GM21717 (cell line): Measurements from ENCODE around the gene ADM5.

ENCODE experiments used
- ATAC-seq: cut with Tn5 transposase; IDR thresholded peaks from one replicate; pipeline ENCODE4 v1.9.1; 2021; ENCODE audit warnings: mild to moderate bottlenecking, moderate library complexity; ENCODE audit not compliant: unreplicated experiment

The ADM5 gene

DNA sequence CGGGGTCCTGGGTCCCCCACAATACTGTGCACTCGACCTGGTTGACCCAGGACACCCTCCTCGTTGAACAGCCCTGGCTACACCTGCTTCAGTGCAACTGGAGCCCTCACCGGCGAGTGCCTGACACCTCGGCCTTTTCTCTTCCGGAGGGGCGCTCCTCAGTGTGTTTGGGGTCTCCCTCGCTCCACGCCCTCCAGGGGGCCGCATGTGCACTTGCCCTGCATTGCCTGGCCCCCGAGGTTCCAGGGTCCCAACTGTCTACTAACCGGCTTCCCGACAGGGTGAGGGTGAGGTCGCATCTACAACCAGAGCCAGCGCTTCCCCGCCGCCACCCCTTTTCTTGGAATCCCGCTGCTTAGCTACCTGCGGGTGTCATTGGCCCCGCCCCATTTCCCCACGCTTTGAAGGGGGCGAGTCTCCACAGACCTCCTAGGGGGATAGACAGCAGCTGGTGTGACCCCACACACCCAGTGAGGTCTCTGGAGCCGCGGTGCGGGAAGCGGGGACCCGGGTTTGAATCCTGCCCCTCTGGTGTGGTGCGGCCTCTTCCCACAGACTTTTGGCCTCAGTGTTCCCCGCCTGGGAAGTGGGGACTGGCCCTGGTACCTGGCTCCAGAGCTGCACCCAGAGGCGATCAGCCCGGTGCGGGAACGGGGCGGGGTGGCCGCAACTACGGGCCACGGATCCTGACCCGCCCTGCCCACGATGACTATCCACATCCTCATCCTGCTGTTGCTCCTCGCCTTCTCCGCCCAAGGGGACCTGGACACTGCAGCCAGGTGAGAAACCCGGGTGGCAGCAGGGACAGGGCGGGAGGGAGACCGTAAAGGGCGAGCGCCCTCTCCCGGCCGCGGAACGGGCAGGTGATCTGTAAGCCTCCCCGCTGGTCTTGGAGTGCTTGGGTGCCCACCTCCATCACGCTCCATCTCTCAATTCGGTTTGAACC is at the start of gene ADM5:
ADM5 (plus strand) TSS at position 462 of the 946 bp plus-strand sequence; CDS start at position 706, 244 bp downstream.
- no peak for ATAC-seq

GRCh38 chr19:49640113-49640898 is 49.1 kb upstream of the ADM5 start, which contains the start of gene RRAS:
TSS of gene RRAS (minus strand) at chr19:49640143. CDS start at chr19:49640098, 45 bp downstream.
- ATAC-seq: peak; percentile 56

DNA sequence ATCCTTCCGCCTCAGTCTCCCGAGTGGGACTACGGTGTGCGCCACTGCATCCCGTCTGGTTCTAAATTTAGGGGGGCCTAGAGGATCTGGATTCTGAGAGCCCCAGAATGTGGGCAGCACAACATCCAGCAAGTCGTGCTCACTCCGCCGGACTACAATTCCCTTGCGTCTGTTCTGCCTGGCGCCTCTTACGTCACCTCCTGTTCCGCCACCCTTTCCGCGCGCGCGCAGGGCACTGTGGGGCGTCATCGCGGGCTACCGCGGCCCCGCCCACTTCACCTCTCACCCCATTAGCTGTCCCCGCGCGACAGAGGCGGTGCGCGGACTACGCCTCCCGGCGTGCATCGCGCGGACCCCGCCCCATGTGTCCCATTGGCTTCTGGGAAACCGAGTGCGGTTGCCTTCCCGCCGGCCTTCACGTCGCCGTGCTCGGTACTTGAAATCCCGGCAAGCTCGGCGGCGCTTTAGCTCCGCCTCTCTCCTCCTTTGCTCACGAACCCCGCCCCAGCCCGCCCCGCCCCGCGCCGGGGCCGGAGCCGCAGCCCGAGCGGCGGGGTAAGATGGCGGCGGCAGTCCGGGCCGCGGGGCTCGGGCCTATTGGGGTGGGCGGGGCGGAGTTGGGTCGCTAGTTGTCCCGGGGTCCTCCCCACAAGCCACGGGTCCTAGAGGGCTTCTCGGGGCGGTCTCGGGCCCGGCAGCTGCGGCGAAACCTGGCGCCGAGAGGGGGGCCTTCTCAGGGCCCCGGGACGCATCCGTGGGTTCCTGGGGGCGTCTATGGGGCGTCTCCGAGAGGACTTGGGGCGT is 47.5 kb upstream of the ADM5 start, which contains the start of gene SCAF1:
SCAF1 (plus strand) TSS at position 522 of the 804 bp plus-strand sequence. CDS start 2,818 bp downstream, outside the sequence.
- peak; percentile 46 for ATAC-seq

DNA sequence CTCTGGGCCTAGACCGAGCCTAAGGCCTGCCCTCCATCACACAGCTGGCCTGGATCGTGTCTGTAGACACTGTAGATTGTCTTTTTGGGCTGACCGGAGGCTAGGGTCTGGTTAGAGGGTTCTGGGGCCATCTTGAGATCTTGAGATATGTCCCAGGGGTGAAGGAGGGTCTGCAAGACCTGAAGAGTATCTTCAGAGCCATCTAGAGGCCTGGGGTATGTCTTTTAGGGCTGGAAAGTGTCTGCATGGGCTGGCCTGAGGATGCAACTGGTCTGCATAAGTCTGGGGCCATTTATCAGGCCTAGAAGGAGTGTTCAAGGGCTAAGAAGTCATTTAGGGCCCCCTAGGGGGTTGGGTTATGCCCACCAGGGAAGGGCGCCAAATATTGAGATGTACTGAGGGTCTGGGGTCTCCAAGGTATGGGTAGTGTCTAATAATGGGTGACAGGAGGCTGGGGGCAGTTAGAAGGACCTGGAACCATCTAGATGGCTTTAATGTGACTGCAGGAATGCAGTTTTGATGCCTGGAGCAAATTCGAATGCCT is 46.8 kb upstream of the ADM5 start:
- ATAC-seq: no peak

- ATAC-seq: no peak
Measured at GRCh38 chr19:49643466-49643865, 45.9 kb upstream of the ADM5 start.

DNA sequence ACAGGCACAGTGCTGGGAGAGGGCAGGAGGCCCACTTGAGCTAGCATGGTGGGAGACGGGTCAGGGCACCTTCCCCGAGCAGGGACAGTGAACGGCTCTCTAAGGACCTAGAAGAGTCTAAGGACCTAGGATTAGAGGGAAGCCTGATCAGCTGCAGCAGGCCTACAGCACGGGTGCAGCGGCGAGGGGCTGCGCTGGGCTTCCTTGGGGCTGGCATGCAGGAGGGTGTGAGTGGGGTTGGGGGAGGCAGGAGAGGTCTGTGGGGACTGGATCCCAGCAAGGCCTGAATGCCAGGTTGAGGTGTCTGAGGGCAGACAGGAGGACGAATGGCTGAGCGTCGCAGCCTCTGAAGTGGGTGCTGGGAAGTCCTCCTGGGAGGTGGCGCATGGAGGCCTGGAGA is 43.8 kb upstream of the ADM5 start:
- ATAC-seq: no peak

- ATAC-seq: no peak
Measured at GRCh38 chr19:49645995-49646394, 43.4 kb upstream of the ADM5 start.

- no peak for ATAC-seq
Measured at GRCh38 chr19:49646586-49646985, 42.8 kb upstream of the ADM5 start.

GRCh38 chr19:49651029-49651819 is 38.2 kb upstream of the ADM5 start:
- no peak for ATAC-seq

DNA sequence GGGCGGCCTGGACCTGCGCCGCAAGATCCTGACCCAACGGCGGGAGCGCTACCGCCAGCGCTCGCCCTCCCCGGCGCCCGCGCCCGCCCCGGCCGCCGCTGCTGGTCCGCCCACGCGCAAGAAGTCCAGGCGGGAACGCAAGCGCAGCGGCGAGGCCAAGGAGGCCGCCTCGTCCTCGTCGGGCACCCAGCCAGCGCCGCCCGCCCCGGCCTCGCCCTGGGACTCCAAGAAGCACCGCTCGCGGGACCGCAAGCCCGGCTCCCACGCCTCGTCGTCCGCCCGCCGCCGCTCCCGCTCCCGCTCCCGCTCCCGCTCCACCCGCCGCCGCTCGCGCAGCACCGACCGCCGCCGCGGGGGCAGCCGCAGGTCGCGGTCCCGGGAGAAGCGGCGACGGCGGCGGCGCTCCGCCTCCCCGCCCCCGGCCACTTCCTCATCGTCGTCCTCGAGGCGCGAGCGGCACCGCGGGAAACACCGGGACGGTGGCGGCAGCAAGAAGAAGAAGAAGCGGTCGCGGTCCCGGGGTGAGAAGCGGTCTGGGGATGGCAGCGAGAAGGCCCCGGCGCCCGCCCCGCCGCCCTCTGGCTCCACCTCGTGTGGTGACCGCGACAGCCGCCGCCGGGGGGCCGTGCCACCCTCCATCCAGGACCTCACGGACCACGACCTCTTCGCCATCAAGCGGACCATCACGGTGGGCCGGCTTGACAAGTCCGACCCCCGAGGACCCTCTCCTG is 37.4 kb upstream of the ADM5 start:
- ATAC-seq: no peak

DNA sequence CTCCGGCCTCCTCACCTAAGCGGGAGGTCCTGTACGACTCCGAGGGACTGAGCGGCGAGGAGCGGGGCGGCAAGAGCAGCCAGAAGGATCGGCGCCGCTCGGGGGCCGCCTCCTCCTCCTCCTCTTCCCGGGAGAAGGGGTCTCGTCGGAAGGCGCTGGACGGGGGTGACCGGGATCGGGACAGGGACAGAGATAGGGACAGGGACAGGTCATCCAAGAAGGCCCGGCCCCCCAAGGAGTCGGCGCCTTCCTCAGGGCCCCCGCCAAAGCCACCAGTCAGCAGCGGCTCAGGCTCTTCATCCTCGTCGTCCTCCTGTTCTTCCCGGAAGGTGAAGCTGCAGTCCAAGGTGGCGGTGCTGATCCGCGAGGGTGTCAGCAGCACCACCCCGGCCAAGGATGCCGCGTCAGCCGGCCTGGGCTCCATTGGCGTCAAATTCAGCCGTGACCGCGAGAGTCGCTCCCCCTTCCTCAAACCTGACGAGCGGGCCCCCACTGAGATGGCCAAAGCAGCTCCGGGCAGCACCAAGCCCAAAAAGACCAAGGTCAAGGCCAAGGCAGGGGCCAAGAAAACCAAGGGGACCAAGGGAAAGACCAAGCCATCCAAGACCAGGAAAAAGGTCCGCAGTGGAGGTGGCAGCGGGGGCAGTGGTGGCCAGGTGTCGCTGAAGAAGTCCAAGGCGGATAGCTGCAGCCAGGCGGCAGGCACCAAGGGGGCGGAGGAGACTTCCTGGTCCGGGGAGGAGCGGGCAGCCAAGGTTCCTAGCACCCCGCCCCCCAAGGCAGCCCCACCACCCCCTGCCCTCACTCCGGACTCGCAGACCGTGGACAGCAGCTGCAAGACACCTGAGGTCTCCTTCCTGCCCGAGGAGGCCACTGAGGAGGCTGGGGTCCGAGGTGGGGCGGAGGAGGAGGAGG is 36.6 kb upstream of the ADM5 start:
- ATAC-seq: no peak

DNA sequence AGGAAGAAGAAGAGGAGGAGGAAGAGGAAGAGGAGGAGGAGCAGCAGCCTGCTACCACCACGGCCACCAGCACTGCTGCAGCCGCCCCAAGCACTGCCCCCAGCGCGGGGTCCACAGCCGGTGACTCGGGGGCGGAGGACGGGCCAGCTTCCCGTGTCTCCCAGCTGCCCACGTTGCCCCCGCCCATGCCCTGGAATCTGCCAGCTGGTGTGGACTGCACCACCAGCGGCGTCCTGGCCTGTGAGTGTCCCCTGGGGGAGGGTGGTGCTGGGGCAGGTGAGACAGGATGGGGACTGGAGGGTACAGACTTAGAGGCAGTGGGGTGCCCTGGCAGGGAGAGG is 36.0 kb upstream of the ADM5 start:
- ATAC-seq: no peak

- ATAC-seq: no peak
Measured at GRCh38 chr19:49654581-49654980, 34.8 kb upstream of the ADM5 start.

DNA sequence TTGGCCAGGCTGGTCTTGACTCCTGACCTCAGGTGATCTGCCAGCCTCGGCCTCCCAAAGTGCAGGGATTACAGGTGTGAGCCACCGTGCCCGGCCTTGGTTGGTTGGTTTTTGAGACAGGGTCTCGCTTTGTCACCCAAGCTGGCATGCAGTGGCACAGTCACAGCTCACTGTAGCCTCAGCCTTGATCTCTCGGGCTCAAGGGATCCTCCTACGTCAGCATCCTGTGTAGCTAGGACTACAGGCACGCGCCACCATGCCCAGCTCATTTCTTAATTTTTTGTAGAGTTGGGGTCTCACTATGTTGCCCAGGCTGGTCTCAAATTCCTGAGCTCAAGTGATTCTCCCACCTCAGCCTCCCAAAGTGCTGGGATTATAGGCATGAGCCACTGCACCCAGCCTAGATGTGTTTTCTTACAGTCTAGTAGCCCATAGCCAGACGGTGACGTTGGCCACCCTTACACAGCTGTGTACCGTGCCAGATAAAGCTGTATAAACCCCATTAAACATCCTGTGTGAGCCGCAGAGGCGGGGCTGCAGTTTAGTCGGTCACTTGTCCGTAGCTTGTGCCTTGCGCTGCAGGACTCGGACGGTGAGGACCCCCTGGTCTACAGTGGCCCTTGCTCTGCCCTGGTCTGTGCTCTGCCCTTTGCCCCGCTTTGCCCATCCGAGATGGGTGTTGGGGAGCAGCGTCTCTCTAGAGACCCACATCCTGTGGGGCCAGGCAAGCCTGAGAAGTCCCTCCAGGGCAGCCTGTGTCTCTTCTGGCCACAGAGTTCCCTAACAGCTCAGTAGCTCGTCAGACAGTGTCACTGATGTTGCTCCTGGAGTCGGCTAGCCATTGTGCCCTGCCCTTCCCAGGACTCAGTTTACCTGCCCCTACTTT is 33.6 kb upstream of the ADM5 start:
- ATAC-seq: no peak

DNA sequence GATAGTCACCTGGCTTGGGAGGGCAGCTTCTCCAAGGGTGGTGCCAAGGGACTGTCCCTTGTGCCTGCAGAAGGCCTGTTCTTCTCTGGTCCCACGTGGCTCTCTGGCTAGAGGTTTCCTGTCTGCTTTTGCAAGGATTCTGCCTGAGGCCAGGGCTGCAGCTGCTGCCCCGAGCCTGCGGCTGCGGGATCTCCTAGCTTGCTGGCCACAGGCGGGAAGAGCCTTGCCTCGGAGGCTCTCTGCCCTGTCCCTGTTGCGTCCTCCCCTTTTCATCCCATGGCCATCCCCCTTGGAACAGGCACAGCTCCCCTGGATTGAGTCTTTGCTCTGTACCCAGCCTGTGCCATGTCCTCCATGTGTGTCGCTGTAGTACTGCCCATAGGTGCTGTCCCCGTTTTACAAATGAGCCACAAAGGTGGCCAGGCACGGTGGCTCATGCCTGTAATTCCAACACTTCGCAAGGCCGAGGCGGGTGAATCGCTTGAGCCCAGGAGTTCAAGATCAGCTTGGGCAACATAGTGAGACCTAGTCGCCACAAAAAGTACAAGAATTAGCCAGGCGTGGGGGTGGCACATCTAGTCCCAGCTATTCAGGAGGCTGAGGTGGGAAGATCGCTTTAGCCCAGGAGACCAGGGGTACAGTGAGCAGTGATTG is 32.8 kb upstream of the ADM5 start:
- ATAC-seq: no peak

DNA sequence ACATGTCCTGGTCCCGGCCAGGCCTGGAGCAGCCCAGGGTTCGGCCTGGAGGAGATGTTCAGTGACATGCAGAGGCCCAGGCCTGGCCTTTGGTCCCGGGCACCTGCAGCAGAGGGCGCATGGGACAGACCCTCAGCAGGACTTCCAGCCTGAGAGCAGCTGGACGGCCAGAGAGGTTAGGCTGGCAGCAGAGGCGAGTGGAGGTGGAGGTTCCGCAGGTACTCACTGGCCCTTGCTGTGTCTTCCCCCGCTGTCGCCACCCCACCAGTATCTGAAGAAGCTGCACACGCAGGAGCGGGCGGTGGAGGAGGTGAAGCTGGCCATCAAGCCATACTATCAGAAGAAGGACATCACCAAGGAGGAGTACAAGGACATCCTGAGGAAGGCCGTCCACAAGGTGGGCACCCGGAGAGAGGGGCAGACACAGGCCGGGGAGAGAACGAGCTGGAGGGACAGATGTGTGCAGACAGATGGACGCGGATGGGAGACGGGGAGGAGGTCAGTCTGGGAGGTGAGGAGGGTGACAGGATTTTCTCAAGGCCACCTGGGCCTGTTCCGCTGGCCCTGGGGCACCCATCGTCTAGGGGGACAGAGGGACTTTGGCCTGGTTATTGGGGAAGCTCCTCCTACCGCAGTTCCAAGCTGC is 31.8 kb upstream of the ADM5 start:
- no peak for ATAC-seq
